ENCODE results near the gene ELMOD3.

DNA sequence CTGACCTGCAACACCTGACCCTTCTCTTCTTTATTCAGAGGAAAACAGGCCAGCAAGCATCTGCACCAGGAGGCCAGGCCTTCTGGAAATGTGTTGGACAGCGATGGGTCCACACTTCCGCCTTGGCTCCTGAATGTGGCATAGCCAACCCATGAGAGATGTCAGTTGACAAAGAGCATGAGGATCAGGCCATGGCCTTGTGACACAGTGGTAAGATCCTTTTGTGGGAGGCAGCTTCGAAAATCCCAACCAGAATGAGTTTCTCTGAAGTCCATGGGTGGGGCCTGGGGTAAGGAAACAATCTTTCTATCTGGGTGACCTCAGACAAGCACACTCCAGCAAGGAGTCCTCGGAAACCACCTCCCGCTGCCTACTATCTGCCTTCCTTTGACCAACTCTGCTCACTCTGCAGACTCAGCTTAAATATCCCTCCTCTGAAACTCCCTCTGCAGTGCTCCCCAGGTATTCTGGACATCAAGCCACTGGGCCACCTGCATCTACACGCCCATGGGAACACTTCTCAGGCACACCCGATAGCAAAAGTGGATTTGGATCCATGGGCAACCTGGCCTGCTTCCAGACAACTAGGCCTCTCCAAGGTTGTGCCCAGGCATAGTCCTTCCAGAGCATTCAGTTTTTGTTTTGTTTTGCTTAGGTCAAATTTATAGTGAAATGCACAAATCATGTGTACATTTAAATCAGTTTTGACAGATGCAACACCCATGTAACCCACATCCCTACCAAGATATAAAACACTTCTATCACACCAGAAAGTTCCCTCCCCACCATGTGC lies 60.4 kb downstream of the ELMOD3 start:
- TF ChIP-seq, protein P1, sequence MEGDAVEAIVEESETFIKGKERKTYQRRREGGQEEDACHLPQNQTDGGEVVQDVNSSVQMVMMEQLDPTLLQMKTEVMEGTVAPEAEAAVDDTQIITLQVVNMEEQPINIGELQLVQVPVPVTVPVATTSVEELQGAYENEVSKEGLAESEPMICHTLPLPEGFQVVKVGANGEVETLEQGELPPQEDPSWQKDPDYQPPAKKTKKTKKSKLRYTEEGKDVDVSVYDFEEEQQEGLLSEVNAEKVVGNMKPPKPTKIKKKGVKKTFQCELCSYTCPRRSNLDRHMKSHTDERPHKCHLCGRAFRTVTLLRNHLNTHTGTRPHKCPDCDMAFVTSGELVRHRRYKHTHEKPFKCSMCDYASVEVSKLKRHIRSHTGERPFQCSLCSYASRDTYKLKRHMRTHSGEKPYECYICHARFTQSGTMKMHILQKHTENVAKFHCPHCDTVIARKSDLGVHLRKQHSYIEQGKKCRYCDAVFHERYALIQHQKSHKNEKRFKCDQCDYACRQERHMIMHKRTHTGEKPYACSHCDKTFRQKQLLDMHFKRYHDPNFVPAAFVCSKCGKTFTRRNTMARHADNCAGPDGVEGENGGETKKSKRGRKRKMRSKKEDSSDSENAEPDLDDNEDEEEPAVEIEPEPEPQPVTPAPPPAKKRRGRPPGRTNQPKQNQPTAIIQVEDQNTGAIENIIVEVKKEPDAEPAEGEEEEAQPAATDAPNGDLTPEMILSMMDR (IDR thresholded peaks at IDR 0.05): no peak
- TF ChIP-seq POLR2A (IDR thresholded peaks at IDR 0.05): peak in 1 of 2 donors; percentile 42
